Spinal cord (tissue), 10 donors: Measurements from ENCODE around the gene CDH22. TPM values are rescaled to one million over a fixed set of nuclear protein-coding genes. Genes with fewer than 3 reads are reported as not detected.
A peak's percentile ranks its signal among the peaks of the same experiment; 100 is the strongest.

Source experiments
- DNase-seq, 6 donors: peaks; one replicate each; pipeline versions ENCODE4 v3.0.0 to v3.0.0-alpha.2; 2013 to 2015; ENCODE audit warnings: low spot score in 6 of 6, low read depth in 4 of 6
- H3K27ac ChIP-seq: one replicate; pipeline ENCODE4 v1.5.1; 2013; ENCODE audit warnings: low read depth, low read length, control low read depth
- H3K27me3 ChIP-seq: one replicate; pipeline ENCODE4 v1.6.1; 2013; ENCODE audit warnings: low read length; ENCODE audit not compliant: control insufficient read depth, insufficient read depth
- H3K36me3 ChIP-seq: one replicate; pipeline ENCODE4 v1.6.1; 2013; ENCODE audit warnings: low read length; ENCODE audit not compliant: control insufficient read depth, insufficient read depth
- H3K4me1 ChIP-seq: one replicate; pipeline ENCODE4 v1.6.1; 2013; ENCODE audit warnings: low read length; ENCODE audit not compliant: control insufficient read depth, insufficient read depth
- H3K4me3 ChIP-seq: one replicate; pipeline ENCODE4 v1.5.1; 2013; ENCODE audit warnings: low read depth, low read length, control low read depth
- H3K9me3 ChIP-seq: one replicate; pipeline ENCODE4 v1.6.1; 2013; ENCODE audit warnings: low read length; ENCODE audit not compliant: control insufficient read depth, insufficient read depth
- WGBS: methylation state at CpG from one replicate; pipeline ENCODE4 v1.1.5; 2013; ENCODE audit warnings: missing lambda C conversion rate; ENCODE audit not compliant: insufficient coverage; 5-methylcytosine and 5-hydroxymethylcytosine counted together
- polyA plus RNA-seq, 2 donors: library from polyadenylated mRNA; unstranded; fragments of 120-200 nt; gene quantifications; one replicate each; pipeline ENCODE4 v1.2.1, GENCODE V29; 2013; ENCODE audit not compliant: insufficient read length in 2 of 2
- total RNA-seq, 2 donors: library from RNA; depleted of rRNA in 1 of 2; stranded (reverse); fragments of 120-200 nt in 1 of 2; fragments of >200 nt in 1 of 2; gene quantifications; one replicate each; pipeline versions ENCODE4 v1.2.3 to v1.2.4, GENCODE V29; 2013 to 2014
- donor health status: healthy.

CDH22 gene
- total and polyA plus RNA-seq, 4 donors, result 1.6 to 13.1 (median 7.5) TPM

DNA sequence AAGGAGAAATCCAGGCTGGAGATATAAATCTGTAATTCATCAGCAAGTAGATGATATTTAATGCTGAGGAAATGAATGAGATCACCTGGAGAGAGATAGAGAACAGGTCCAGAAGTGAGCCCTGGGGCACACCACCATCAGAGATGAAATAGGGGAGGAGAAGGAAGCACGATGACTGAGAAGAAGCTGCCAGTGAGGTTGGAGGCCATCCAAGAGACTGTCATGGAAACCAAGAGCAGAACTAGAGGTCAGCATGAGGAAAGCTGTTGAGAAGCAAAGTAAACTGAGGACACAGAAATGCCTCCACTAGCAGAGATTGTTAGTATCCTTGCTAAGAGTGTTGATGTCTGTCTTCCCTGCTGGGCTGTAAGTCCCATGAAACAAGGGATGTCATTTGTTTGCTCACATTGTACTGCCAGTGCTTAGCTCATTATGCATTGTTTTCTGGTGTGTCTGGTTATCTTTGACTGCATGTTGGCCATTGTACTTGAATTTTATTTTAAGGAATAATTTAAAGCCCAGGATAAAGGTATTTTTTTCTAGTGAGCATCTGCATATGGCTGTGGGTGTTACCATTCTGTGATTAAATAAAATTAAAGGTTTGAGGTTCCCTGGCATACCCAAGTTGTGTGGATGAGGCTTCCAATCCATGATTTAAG is 35.8 kb downstream of the CDH22 start:
- Histone ChIP-seq H3K4me1 (peaks cover 28% of the 10 kb centered on the region), H3K36me3 (no peaks in the 10 kb centered on the region), H3K9me3 (peaks cover 3% of the 10 kb centered on the region), H3K27ac (no peak overlapping the region), H3K27me3 (no peaks in the 10 kb centered on the region), H3K4me3 (no peak overlapping the region)
- WGBS, result 18% methylated on average over 1 of the region's 1 CpG
- no peak for DNase-seq

GRCh38 chr20:46270977-46271744 is 37.1 kb downstream of the CDH22 start:
- H3K27ac ChIP-seq, result no peak overlapping the region

GRCh38 chr20:46269372-46269771 is 38.9 kb downstream of the CDH22 start:
- Histone ChIP-seq H3K27ac (no peak overlapping the region), H3K9me3 (peaks cover 3% of the 10 kb centered on the region), H3K4me1 (peaks cover 30% of the 10 kb centered on the region), H3K4me3 (no peak overlapping the region), H3K27me3 (no peaks in the 10 kb centered on the region), H3K36me3 (no peaks in the 10 kb centered on the region)
- no peak for DNase-seq
- WGBS, result 76% methylated on average over 6 of the region's 7 CpGs

More at GRCh38 chr20:46270977-46271744, 37.1 kb downstream of the CDH22 start:
- 70% methylated on average over 2 of the region's 2 CpGs for WGBS
- Histone ChIP-seq H3K4me3 (no peak overlapping the region), H3K9me3 (peaks cover 3% of the 10 kb centered on the region), H3K27me3 (no peaks in the 10 kb centered on the region), H3K4me1 (peaks cover 30% of the 10 kb centered on the region), H3K36me3 (no peaks in the 10 kb centered on the region)
- peak in 1 of 6 donors; percentile 44 for DNase-seq

- DNase-seq, result no peak
- Histone ChIP-seq H3K27ac (no peak overlapping the region), H3K4me3 (no peak overlapping the region), H3K36me3 (no peaks in the 10 kb centered on the region), H3K27me3 (no peaks in the 10 kb centered on the region), H3K4me1 (peaks cover 25% of the 10 kb centered on the region), H3K9me3 (peaks cover 3% of the 10 kb centered on the region)
- 63% methylated on average over 3 of the region's 3 CpGs for WGBS
Observed at GRCh38 chr20:46268662-46269061, 39.6 kb downstream of the CDH22 start.

GRCh38 chr20:46268131-46268614 is 40.1 kb downstream of the CDH22 start:
- Histone ChIP-seq H3K27ac (peak overlapping the region; percentile 57), H3K4me1 (peaks cover 22% of the 10 kb centered on the region), H3K27me3 (no peaks in the 10 kb centered on the region), H3K9me3 (peaks cover 3% of the 10 kb centered on the region), H3K36me3 (no peaks in the 10 kb centered on the region), H3K4me3 (no peak overlapping the region)
- 9% methylated on average over 17 of the region's 19 CpGs for WGBS
- DNase-seq, result peak in 3 of 6 donors; percentile 26 to 86 (median 63)

- Histone ChIP-seq H3K9me3 (no peaks in the 10 kb centered on the region), H3K27ac (peak overlapping the region; percentile 57), H3K27me3 (no peaks in the 10 kb centered on the region), H3K36me3 (no peaks in the 10 kb centered on the region), H3K4me3 (no peak overlapping the region), H3K4me1 (peaks cover 22% of the 10 kb centered on the region)
- 41% methylated on average over 10 of the region's 11 CpGs for WGBS
- DNase-seq, result peak in 2 of 6 donors; percentile 55
Observed at GRCh38 chr20:46267108-46268105, 40.9 kb downstream of the CDH22 start.

DNA sequence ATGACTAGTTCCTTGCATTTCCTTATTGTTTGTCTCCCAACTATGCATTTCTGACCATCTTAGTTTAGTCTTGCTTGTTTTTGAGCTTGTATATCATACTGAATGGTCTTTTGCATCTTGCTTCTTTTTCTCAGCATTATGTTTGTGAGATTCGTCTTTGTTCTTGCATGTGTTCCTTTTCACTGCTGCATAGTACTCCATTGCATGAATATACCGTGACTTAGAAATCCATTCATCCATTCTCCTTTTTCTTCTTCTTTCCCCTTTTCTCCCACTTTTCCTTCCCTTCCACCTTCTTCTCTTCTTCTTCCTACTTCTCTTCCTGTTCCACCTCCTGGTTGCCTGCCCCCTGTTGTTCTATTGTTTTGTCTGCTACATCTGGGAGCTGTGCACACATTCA is 42.8 kb downstream of the CDH22 start:
- DNase-seq, result no peak
- Histone ChIP-seq H3K9me3 (no peaks in the 10 kb centered on the region), H3K4me1 (peaks cover 29% of the 10 kb centered on the region), H3K4me3 (no peak overlapping the region), H3K36me3 (no peaks in the 10 kb centered on the region), H3K27me3 (no peaks in the 10 kb centered on the region), H3K27ac (no peak overlapping the region)
- WGBS, result 100% methylated on average over 1 of the region's 2 CpGs

DNA sequence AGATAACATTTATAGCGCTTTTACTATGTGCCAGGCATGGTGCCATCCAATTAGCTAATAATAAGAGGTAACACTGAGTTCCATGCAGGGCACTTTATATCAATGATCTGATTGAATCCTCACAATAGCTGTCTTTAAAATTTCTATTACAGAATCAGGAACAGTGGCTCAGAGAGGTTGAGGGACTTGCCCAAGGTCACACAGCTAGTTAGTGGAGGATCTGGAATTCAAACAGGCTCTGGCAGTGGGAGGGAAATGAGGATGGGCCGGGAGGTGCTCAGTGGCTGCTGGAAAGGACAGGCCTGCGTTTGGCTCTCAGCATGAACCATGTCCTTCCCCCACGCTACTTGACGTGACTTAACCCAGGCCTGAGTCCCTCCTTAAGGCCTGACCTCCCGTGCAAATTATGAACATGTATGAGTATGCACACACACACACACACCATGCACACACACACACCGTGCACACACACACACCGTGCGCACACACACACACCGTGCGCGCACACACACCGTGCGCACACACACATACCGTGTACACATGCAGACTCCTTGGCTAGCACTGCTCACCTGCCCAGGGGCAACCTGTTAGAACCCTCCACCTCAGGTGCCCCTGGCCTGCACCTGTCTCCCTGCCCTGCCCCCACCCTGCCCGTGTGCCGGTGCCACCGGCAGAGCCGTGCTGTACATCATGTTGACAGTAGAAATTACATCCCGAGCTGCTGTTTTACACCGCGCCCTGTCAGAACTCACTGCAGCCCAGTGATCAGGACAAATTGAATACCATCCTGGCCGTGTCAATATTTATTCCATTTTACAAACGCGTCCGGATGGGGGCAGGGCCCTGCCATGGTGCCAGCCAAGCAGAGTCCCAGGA is 43.7 kb downstream of the CDH22 start:
- Histone ChIP-seq H3K9me3 (no peaks in the 10 kb centered on the region), H3K4me3 (no peak overlapping the region), H3K4me1 (peaks cover 26% of the 10 kb centered on the region), H3K27ac (no peak overlapping the region), H3K27me3 (no peaks in the 10 kb centered on the region), H3K36me3 (no peaks in the 10 kb centered on the region)
- 73% methylated on average over 24 of the region's 26 CpGs for WGBS
- peak in 1 of 6 donors; percentile 39 for DNase-seq
